ENCODE measurements around the gene SVBP.

SVBP gene

GRCh38 chr1:42786097-42786496 lies 31.1 kb downstream of the SVBP start:
- no peak overlapping the region for H3K4me2 ChIP-seq (ENCODE audit: low read depth, low read length)
- no peaks in the 10 kb centered on the region for H3F3A ChIP-seq (ENCODE audit: insufficient read depth, low read length)
- no peaks in the 10 kb centered on the region for H3K79me2 ChIP-seq (ENCODE audit: low read length)
- TF ChIP-seq EZH2phosphoT487 (IDR thresholded peaks at IDR 0.05; ENCODE audit: low read length) (no peak), EZH2 (optimal IDR thresholded peaks at IDR 0.05; ENCODE audit: low read depth, low read length) (no peak), CTCF (IDR thresholded peaks at IDR 0.05; ENCODE audit: low read length) (no peak)
- H2AFZ ChIP-seq (ENCODE audit: low read length) = no peak overlapping the region
- H3K4me1 ChIP-seq (ENCODE audit: low read length) = no peaks in the 10 kb centered on the region
- H3K4me3 ChIP-seq (ENCODE audit: low read length) = no peak overlapping the region
- no peak for DNase-seq
- no peak overlapping the region for H3K9ac ChIP-seq (ENCODE audit: low read length)
- H3K9me3 ChIP-seq (replicated peaks; ENCODE audit: insufficient read depth, low read length) = no peaks in the 10 kb centered on the region
- no peaks in the 10 kb centered on the region for H3K9me2 ChIP-seq (replicated peaks; ENCODE audit: insufficient read depth, low read length)
- H3K27ac ChIP-seq (ENCODE audit: low read length) = no peak overlapping the region
- H3K27me3 ChIP-seq (replicated peaks; ENCODE audit: insufficient read depth, low read length) = no peaks in the 10 kb centered on the region
- no peaks in the 10 kb centered on the region for H4K20me1 ChIP-seq (ENCODE audit: insufficient read depth, low read length)
- no peaks in the 10 kb centered on the region; the same call in 1 of the 2 replicates for H3K36me3 ChIP-seq (replicated peaks; ENCODE audit: insufficient read depth, low read length)

- H3K79me2 ChIP-seq (ENCODE audit: low read length) = no peaks in the 10 kb centered on the region
- no peaks in the 10 kb centered on the region for H4K20me1 ChIP-seq (ENCODE audit: insufficient read depth, low read length)
- DNase-seq = no peak
- no peak within 1 kb of the TSS for H3K4me3 ChIP-seq (ENCODE audit: low read length)
- H3K9me2 ChIP-seq (replicated peaks; ENCODE audit: insufficient read depth, low read length) = no peaks in the 10 kb centered on the region
- TF ChIP-seq EZH2phosphoT487 (IDR thresholded peaks at IDR 0.05; ENCODE audit: low read length) (no peak), CTCF (IDR thresholded peaks at IDR 0.05; ENCODE audit: low read length) (no peak), EZH2 (optimal IDR thresholded peaks at IDR 0.05; ENCODE audit: low read depth, low read length) (no peak)
- no peaks in the 10 kb centered on the region for H3K9me3 ChIP-seq (replicated peaks; ENCODE audit: insufficient read depth, low read length)
- H3K9ac ChIP-seq (ENCODE audit: low read length) = no peak within 1 kb of the TSS
- H3K27me3 ChIP-seq (replicated peaks; ENCODE audit: insufficient read depth, low read length) = no peaks in the 10 kb centered on the region
- no peaks in the 10 kb centered on the region for H3F3A ChIP-seq (ENCODE audit: insufficient read depth, low read length)
- no peak within 1 kb of the TSS for H2AFZ ChIP-seq (ENCODE audit: low read length)
- H3K4me2 ChIP-seq (ENCODE audit: low read depth, low read length) = no peak within 1 kb of the TSS
- H3K4me1 ChIP-seq (ENCODE audit: low read length) = no peaks in the 10 kb centered on the region
- H3K27ac ChIP-seq (ENCODE audit: low read length) = no peak within 1 kb of the TSS
- no peaks in the 10 kb centered on the region; the same call in 1 of the 2 replicates for H3K36me3 ChIP-seq (replicated peaks; ENCODE audit: insufficient read depth, low read length)
These were observed 32.1 kb downstream of the SVBP start, which contains the start of gene TMEM269 for GRCh38 chr1:42784946-42785693. TMEM269 (plus strand) TSS chr1:42784991; CDS start chr1:42789894, 4,903 bp downstream.

DNA sequence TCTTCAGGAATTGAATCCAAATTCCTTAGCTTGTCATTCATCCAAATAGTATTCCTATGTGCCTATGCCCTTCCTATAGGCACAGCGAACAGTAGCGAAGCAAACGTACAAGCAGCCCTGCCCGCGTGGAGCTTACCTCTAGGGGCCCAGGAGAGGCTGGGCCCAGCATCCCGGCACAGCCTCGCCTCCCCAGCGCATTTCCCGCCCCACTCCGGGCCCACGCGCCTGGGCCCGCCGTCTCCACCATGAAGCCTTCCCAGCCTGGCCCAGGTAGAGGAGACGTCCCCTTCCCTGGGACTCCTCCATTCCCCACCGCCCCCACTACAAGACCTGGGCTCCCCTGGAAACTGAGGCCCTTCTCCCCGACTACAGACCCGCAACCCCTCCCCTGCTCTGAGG lies 32.7 kb downstream of the SVBP start:
- Histone ChIP-seq H3K9me3 (replicated peaks; ENCODE audit: insufficient read depth, low read length) (no peaks in the 10 kb centered on the region), H3K36me3 (replicated peaks; ENCODE audit: insufficient read depth, low read length) (no peaks in the 10 kb centered on the region; the same call in 1 of the 2 replicates), H3K9me2 (replicated peaks; ENCODE audit: insufficient read depth, low read length) (no peaks in the 10 kb centered on the region), H3K4me3 (ENCODE audit: low read length) (no peak overlapping the region), H3K79me2 (ENCODE audit: low read length) (no peaks in the 10 kb centered on the region), H3K4me2 (ENCODE audit: low read depth, low read length) (no peak overlapping the region), H3K27ac (ENCODE audit: low read length) (no peak overlapping the region), H4K20me1 (ENCODE audit: insufficient read depth, low read length) (no peaks in the 10 kb centered on the region), H3F3A (ENCODE audit: insufficient read depth, low read length) (no peaks in the 10 kb centered on the region), H2AFZ (ENCODE audit: low read length) (no peak overlapping the region), H3K27me3 (replicated peaks; ENCODE audit: insufficient read depth, low read length) (no peaks in the 10 kb centered on the region), H3K9ac (ENCODE audit: low read length) (no peak overlapping the region), H3K4me1 (ENCODE audit: low read length) (peaks cover 2% of the 10 kb centered on the region)
- DNase-seq = no peak
- TF ChIP-seq EZH2phosphoT487 (IDR thresholded peaks at IDR 0.05; ENCODE audit: low read length) (no peak), EZH2 (optimal IDR thresholded peaks at IDR 0.05; ENCODE audit: low read depth, low read length) (no peak), CTCF (IDR thresholded peaks at IDR 0.05; ENCODE audit: low read length) (no peak)

All from MM.1S (cell line).